ENCODE data around the gene SNUPN.
"Not testable (repeated sequence)": the region's sequence is repeated elsewhere in the genome, so short reads cannot be mapped to it uniquely, and the experiment has no call there.

The SNUPN gene

GRCh38 chr15:75558955-75559354 is 66.6 kb downstream of the SNUPN start:
- H3K36me3 Mint-ChIP-seq (ENCODE audit: low read depth); H3K9me3 Mint-ChIP-seq; H3K4me1 Mint-ChIP-seq (ENCODE audit: low read depth); H3K27ac Mint-ChIP-seq; H3K27me3 Mint-ChIP-seq; H3K4me3 Mint-ChIP-seq: not testable (repeated sequence)

- H3K27ac Mint-ChIP-seq = no peak overlapping the region
- no peak overlapping the region for H3K4me3 Mint-ChIP-seq
- no peaks in the 10 kb centered on the region for H3K4me1 Mint-ChIP-seq (ENCODE audit: low read depth)
- H3K9me3 Mint-ChIP-seq = no peaks in the 10 kb centered on the region
- H3K36me3 Mint-ChIP-seq (ENCODE audit: low read depth) = no peaks in the 10 kb centered on the region
- H3K27me3 Mint-ChIP-seq = no peaks in the 10 kb centered on the region
Observed at GRCh38 chr15:75554717-75555116, 70.8 kb downstream of the SNUPN start.

GRCh38 chr15:75553659-75554058 is 71.9 kb downstream of the SNUPN start:
- Mint-ChIP-seq H3K27me3 (no peaks in the 10 kb centered on the region), H3K27ac (peak overlapping the region; percentile 22), H3K9me3 (no peaks in the 10 kb centered on the region), H3K4me1 (ENCODE audit: low read depth) (no peaks in the 10 kb centered on the region), H3K36me3 (ENCODE audit: low read depth) (no peaks in the 10 kb centered on the region), H3K4me3 (no peak overlapping the region)

- H3K27me3 Mint-ChIP-seq = no peaks in the 10 kb centered on the region
- no peaks in the 10 kb centered on the region for H3K4me1 Mint-ChIP-seq (ENCODE audit: low read depth)
- no peak overlapping the region for H3K27ac Mint-ChIP-seq
- no peaks in the 10 kb centered on the region for H3K9me3 Mint-ChIP-seq
- no peaks in the 10 kb centered on the region for H3K36me3 Mint-ChIP-seq (ENCODE audit: low read depth)
- H3K4me3 Mint-ChIP-seq = no peak overlapping the region
Observed at GRCh38 chr15:75551091-75551490, 74.4 kb downstream of the SNUPN start.

Measured in stimulated activated naive CD8-positive, alpha-beta T cell treated with anti-CD3 and anti-CD28 coated beads, Interleukin-15, Interleukin-2, amounts not matched to agents 100 ng/mL and 50 ng/mL, for 24 hours (primary cell).